HepG2 (cell line): ENCODE measurements around the gene AAMP. TPM values are rescaled to one million over a fixed set of nuclear protein-coding genes. Genes with fewer than 3 reads are reported as not detected.

Experiments
- ATAC-seq: fragments of 200-7000 bp; cut with Tn5 transposase; 3 replicates; pipeline ENCODE4 v1.9.1; 2020; ENCODE audit warnings: mild to moderate bottlenecking, moderate library complexity
- BruUV-seq: library from RNA; stranded (reverse); fragments of 400-500 nt; replicated peaks from 2 replicates; lab custom pipeline; 2021; lab: Mats Ljungman, UMichigan
- CTCF ChIA-PET: fragments of 300-600 bp; formaldehyde crosslinking; extraction: SDS; loops from one replicate; lab custom pipeline; 2021; ENCODE audit warnings: low total read pairs, inconsistent platforms, low intra/inter-chr PET ratio; lab: Yijun Ruan, JAX
- POLR2A ChIA-PET: fragments of 350-600 bp; sonication (Branson Sonifier 250); formaldehyde crosslinking; loops from one replicate; lab custom pipeline; 2020; ENCODE audit warnings: antibody characterized with exemption, inconsistent platforms; lab: Yijun Ruan, JAX
- DNase-seq: peaks from one replicate; pipeline ENCODE4 v3.0.0-alpha.2; 2015; ENCODE audit warnings: low spot score
- FAIRE-seq: peaks from 3 replicates; lab custom pipeline; 2011; peaks lifted over from hg19 to GRCh38; lab: Jason Lieb, UNC
- H2AFZ ChIP-seq: one replicate; pipeline ENCODE4 v1.6.1; 2011; ENCODE audit warnings: low read length, inconsistent platforms
- H3K27ac ChIP-seq: fragments of 300-600 bp; 3 replicates; pipeline ENCODE4 v1.8.0; 2011; ENCODE audit warnings: mixed run types, mild to moderate bottlenecking, mixed read lengths, low read length, inconsistent platforms; ENCODE audit not compliant: insufficient read depth; ENCODE audit errors: extremely low read length
- H3K27me3 ChIP-seq, 2 experiments: fragments of 200-600 bp in 1 of 2; 2 replicates in 1 of 2; 3 replicates in 1 of 2; pipeline versions ENCODE4 v1.6.0 to v1.8.0; 2011; ENCODE audit warnings: low read length in 2 of 2, mild to moderate bottlenecking in 2 of 2, moderate library complexity in 2 of 2, inconsistent platforms in 1 of 2; ENCODE audit not compliant: insufficient read depth in 2 of 2, control insufficient read depth in 1 of 2
- H3K36me3 ChIP-seq, 2 experiments: fragments of 200-600 bp in 1 of 2; replicated peaks in 1 of 2; 2 replicates in 1 of 2; 3 replicates in 1 of 2; pipeline versions ENCODE4 v1.5.1 to v1.8.0; 2011; ENCODE audit warnings: low read length in 2 of 2, inconsistent platforms in 1 of 2; ENCODE audit not compliant: insufficient read depth in 2 of 2, control insufficient read depth in 1 of 2
- H3K4me1 ChIP-seq: 2 replicates; pipeline ENCODE4 v1.5.1; 2012; ENCODE audit warnings: low read length, inconsistent platforms; ENCODE audit not compliant: insufficient read depth
- H3K4me2 ChIP-seq: 2 replicates; pipeline ENCODE4 v1.6.0; 2011; ENCODE audit warnings: low read depth, low read length, inconsistent platforms
- H3K4me3 ChIP-seq, 3 experiments: fragments of 200-600 bp in 1 of 3; sonication (generic), shearing (Covaris generic) in 1 of 3; replicated peaks in 1 of 3; 2 replicates each; pipeline ENCODE4 v1.5.1; 2011 to 2016; ENCODE audit warnings: low read length in 3 of 3, inconsistent platforms in 2 of 3, low read depth in 2 of 3, mild to moderate bottlenecking in 2 of 3, control low read depth in 1 of 3, mixed read lengths in 1 of 3; ENCODE audit not compliant: insufficient read depth in 1 of 3
- H3K79me2 ChIP-seq: one replicate; pipeline ENCODE4 v1.6.1; 2011; ENCODE audit warnings: low read length, inconsistent platforms; ENCODE audit not compliant: insufficient read depth
- H3K9ac ChIP-seq: 2 replicates; pipeline ENCODE4 v1.6.0; 2011; ENCODE audit warnings: mild to moderate bottlenecking, low read depth, low read length, inconsistent platforms; ENCODE audit not compliant: insufficient read depth
- H3K9me3 ChIP-seq: 2 replicates; pipeline ENCODE4 v1.5.1; 2012; ENCODE audit warnings: mild to moderate bottlenecking, low read length
- H4K20me1 ChIP-seq: 2 replicates; pipeline ENCODE4 v1.6.0; 2011; ENCODE audit warnings: inconsistent platforms, mild to moderate bottlenecking, low read length, moderate library complexity; ENCODE audit not compliant: insufficient read depth
- GTF3A ChIP-seq: sonication (generic); formaldehyde crosslinking; conservative IDR thresholded peaks from 2 replicates; pipeline ENCODE4 v1.4.0; 2020; ENCODE audit warnings: mild to moderate bottlenecking, missing genetic modification reagents
- HNRNPK ChIP-seq: fragments of 200-400 bp; formaldehyde crosslinking; IDR thresholded peaks from 2 replicates; pipeline ENCODE4 v1.6.1; 2018; ENCODE audit warnings: low read length, low read depth, moderate library complexity, mild to moderate bottlenecking; ENCODE audit not compliant: poor library complexity, severe bottlenecking
- KLF16 ChIP-seq, 2 experiments: sonication (generic) in 1 of 2; formaldehyde crosslinking in 1 of 2; IDR thresholded peaks; 2 replicates each; pipeline versions ENCODE4 v1.6.1 to v1.8.0; 2016 to 2023; ENCODE audit warnings: missing genetic modification reagents in 2 of 2, missing compliant biosample characterization in 1 of 2
- POLR2AphosphoS2 ChIP-seq: IDR thresholded peaks from 2 replicates; pipeline ENCODE4 v1.6.1; 2011; ENCODE audit warnings: low read depth, low read length, improper control_type of control experiment
- ZNF629 ChIP-seq: sonication (generic); formaldehyde crosslinking; conservative IDR thresholded peaks from 2 replicates; pipeline ENCODE4 v1.5.0; 2020; ENCODE audit warnings: missing genetic modification reagents
- WGBS: methylation state at CpG from one replicate; pipeline ENCODE4 v1.1.6; 2017; ENCODE audit warnings: low lambda C conversion rate; 5-methylcytosine and 5-hydroxymethylcytosine counted together
- in situ Hi-C: cut with HindIII; loops from 2 replicates; pipeline ENCODE4 v1.10.0; 2017; ENCODE audit warnings: low pct_unique_long_range_greater_than_20kb; ENCODE audit not compliant: extremely low pct_ligation_motif_present
- intact Hi-C: fragments of 100-400 bp; cut with micrococcal nuclease; formaldehyde crosslinking; loops from one replicate; pipeline ENCODE4 v1.10.0; 2022; ENCODE audit not compliant: unreplicated experiment
- polyA plus RNA-seq, 8 experiments: library from polyadenylated mRNA; depleted of rRNA in 3 of 8; stranded (reverse) in 7 of 8; unstranded in 1 of 8; fragments of >200 nt; fragmentation: Illumina TruSeq in 4 of 8; extraction: Trizol in 4 of 8; gene quantifications; 2 replicates each; pipeline versions ENCODE4 v1.2.1 to v1.2.3, GENCODE V29; 2011 to 2016; ENCODE audit warnings: low read depth in 4 of 8, missing spikeins in 1 of 8, mixed read lengths in 1 of 8; ENCODE audit not compliant: insufficient read depth in 1 of 8
- total RNA-seq, 5 experiments: library from RNA; depleted of rRNA; stranded (reverse); fragments of >200 nt; fragmentation: Illumina TruSeq; extraction: Trizol; gene quantifications; 2 replicates each; pipeline ENCODE4 v1.2.3, GENCODE V29; 2016; ENCODE audit warnings: low read depth in 1 of 5
- TF ChIP-seq, protein P1 (sequence below): sonication (generic); formaldehyde crosslinking; IDR thresholded peaks from 2 replicates; pipeline ENCODE4 v1.5.0; 2020; ENCODE audit warnings: mild to moderate bottlenecking, missing genetic modification reagents
- TF ChIP-seq, protein P2 (sequence below), 2 experiments: sonication (generic) in 1 of 2; formaldehyde crosslinking in 1 of 2; IDR thresholded peaks; 2 replicates each; pipeline versions ENCODE4 v1.4.0 to v1.6.1; 2016 to 2020; ENCODE audit warnings: borderline replicate concordance in 1 of 2, low read depth in 1 of 2, mild to moderate bottlenecking in 1 of 2, missing genetic modification reagents in 1 of 2
- TF ChIP-seq, protein P3 (sequence below): sonication (generic); formaldehyde crosslinking; IDR thresholded peaks from 2 replicates; pipeline ENCODE4 v1.5.0; 2020; ENCODE audit warnings: missing genetic modification reagents
- TF ChIP-seq, protein P4 (sequence below): sonication (generic); formaldehyde crosslinking; IDR thresholded peaks from 2 replicates; pipeline ENCODE4 v1.4.0; 2020; ENCODE audit warnings: low read depth, mild to moderate bottlenecking, missing genetic modification reagents

AAMP gene
- total and polyA plus RNA-seq, 2 of the 13 experiments (the other 11 are each of a cell fraction or from before 2014, with no cell fraction given), result 110 to 186 TPM

DNA sequence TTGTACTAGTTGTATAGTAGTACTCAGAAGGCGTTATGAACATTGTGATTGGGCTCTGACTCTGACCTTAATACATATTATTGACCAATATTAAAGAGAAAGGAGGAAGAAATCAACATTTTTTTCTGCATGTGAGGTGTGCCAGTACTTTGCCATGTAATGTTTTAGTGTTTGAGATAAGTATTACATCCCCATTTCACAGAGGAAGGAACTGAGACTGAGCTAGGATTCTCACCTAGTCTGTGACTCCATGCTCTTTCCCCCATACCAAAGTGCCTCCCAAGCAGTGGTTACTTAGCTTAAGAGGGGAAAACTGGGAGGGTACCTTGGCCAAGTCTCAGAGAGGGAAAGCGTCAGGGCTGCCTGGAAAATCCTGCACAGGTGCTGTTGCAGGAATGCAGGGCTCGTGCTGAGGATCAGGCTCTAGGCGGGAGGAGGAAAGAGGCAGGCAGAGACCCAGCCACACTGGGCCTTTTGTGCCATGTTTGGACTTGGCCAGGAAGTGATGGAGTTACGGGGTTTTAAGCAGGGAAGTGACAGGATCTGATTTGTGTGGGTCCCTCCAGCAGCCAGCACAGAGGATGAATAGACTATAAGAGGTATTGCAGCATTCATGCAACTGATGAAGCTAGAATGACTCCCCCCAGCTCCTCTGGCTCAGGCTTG is 2.1 kb upstream of the AAMP start:
- peak overlapping the region; percentile 5 for H3K27ac ChIP-seq
- in situ Hi-C loops, result loop anchor here (5.0 to 10.0 kb wide), 2 partner anchors 193 to 375 kb away; no protein-coding TSS in a partner anchor
- POLR2A ChIA-PET, result interaction anchor here (0.5 to 7.5 kb wide), 5 partner anchors 13 to 175 kb away, joined by 3 to 121 read pairs (median 10); partner anchors contain the start of genes CATIP and TMBIM1
- H3K4me1 ChIP-seq, result peaks cover 40% of the 10 kb centered on the region
- intact Hi-C loops, result loop anchor here (1.0 to 5.0 kb wide), 7 partner anchors 12 to 244 kb away; partner anchors contain the start of genes ARPC2 and CATIP
- H3K9me3 ChIP-seq, result no peaks in the 10 kb centered on the region
- FAIRE-seq (no peak), DNase-seq (no peak), ATAC-seq (no peak)
- peak overlapping the region; percentile 99 for H3K4me2 ChIP-seq
- H2AFZ ChIP-seq, result no peak overlapping the region
- no TSS peak for BruUV-seq
- no peaks in the 10 kb centered on the region; a peak in 1 of 5 replicates for H3K27me3 ChIP-seq
- H4K20me1 ChIP-seq, result no peaks in the 10 kb centered on the region; the same call in 1 of the 2 replicates
- peaks cover 21% of the 10 kb centered on the region for H3K79me2 ChIP-seq
- WGBS, result 88% methylated on average over 5 of the region's 5 CpGs
- CTCF ChIA-PET, result interaction anchor here (0.8 to 2.0 kb wide), 9 partner anchors 15 to 194 kb away, joined by 3 to 13 read pairs (median 7); partner anchors contain the start of genes CATIP and TMBIM1
- H3K36me3 ChIP-seq, result peaks cover 27 to 43% of the 10 kb centered on the region in 2 experiments
- peak overlapping the region; percentile 84; the same call in 1 of the 2 replicates for H3K9ac ChIP-seq
- H3K4me3 ChIP-seq, result peak overlapping the region in 2 of 3 experiments; percentile 91 to 96; a peak in 2 of 6 replicates
- TF ChIP-seq KLF16 (CRISPR knock-in tag; IDR thresholded peaks at IDR 0.05), result 0 out of 4 replicates have a peak, but pooled peaks of 1 of the 2 experiments have one; percentile 1
- TF ChIP-seq, protein P1, sequence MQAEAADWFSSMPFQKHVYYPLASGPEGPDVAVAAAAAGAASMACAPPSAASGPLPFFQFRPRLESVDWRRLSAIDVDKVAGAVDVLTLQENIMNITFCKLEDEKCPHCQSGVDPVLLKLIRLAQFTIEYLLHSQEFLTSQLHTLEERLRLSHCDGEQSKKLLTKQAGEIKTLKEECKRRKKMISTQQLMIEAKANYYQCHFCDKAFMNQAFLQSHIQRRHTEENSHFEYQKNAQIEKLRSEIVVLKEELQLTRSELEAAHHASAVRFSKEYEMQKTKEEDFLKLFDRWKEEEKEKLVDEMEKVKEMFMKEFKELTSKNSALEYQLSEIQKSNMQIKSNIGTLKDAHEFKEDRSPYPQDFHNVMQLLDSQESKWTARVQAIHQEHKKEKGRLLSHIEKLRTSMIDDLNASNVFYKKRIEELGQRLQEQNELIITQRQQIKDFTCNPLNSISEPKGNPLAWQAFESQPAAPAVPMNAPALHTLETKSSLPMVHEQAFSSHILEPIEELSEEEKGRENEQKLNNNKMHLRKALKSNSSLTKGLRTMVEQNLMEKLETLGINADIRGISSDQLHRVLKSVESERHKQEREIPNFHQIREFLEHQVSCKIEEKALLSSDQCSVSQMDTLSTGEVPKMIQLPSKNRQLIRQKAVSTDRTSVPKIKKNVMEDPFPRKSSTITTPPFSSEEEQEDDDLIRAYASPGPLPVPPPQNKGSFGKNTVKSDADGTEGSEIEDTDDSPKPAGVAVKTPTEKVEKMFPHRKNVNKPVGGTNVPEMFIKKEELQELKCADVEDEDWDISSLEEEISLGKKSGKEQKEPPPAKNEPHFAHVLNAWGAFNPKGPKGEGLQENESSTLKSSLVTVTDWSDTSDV (CRISPR knock-in tag), result 0 out of 2 replicates have a peak, but pooled peaks have one; percentile 12
- TF ChIP-seq, protein P2, sequence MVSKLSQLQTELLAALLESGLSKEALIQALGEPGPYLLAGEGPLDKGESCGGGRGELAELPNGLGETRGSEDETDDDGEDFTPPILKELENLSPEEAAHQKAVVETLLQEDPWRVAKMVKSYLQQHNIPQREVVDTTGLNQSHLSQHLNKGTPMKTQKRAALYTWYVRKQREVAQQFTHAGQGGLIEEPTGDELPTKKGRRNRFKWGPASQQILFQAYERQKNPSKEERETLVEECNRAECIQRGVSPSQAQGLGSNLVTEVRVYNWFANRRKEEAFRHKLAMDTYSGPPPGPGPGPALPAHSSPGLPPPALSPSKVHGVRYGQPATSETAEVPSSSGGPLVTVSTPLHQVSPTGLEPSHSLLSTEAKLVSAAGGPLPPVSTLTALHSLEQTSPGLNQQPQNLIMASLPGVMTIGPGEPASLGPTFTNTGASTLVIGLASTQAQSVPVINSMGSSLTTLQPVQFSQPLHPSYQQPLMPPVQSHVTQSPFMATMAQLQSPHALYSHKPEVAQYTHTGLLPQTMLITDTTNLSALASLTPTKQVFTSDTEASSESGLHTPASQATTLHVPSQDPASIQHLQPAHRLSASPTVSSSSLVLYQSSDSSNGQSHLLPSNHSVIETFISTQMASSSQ (IDR thresholded peaks at IDR 0.05; ENCODE audit: low read depth), result no peak
- TF ChIP-seq, protein P2 (CRISPR knock-in tag; IDR thresholded peaks at IDR 0.05; ENCODE audit: borderline replicate concordance), result peak; percentile 55; the same call in 1 of the 2 replicates
- TF ChIP-seq, protein P3, sequence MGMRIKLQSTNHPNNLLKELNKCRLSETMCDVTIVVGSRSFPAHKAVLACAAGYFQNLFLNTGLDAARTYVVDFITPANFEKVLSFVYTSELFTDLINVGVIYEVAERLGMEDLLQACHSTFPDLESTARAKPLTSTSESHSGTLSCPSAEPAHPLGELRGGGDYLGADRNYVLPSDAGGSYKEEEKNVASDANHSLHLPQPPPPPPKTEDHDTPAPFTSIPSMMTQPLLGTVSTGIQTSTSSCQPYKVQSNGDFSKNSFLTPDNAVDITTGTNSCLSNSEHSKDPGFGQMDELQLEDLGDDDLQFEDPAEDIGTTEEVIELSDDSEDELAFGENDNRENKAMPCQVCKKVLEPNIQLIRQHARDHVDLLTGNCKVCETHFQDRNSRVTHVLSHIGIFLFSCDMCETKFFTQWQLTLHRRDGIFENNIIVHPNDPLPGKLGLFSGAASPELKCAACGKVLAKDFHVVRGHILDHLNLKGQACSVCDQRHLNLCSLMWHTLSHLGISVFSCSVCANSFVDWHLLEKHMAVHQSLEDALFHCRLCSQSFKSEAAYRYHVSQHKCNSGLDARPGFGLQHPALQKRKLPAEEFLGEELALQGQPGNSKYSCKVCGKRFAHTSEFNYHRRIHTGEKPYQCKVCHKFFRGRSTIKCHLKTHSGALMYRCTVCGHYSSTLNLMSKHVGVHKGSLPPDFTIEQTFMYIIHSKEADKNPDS (CRISPR knock-in tag), result 0 out of 2 replicates have a peak, but pooled peaks have one; percentile 26
- TF ChIP-seq ZNF629 (CRISPR knock-in tag), result peak; percentile 62; the same call in 1 of the 2 replicates
- 0 out of 2 replicates have a peak, but pooled peaks have one; percentile 23 for TF ChIP-seq POLR2AphosphoS2
- TF ChIP-seq, protein P4, sequence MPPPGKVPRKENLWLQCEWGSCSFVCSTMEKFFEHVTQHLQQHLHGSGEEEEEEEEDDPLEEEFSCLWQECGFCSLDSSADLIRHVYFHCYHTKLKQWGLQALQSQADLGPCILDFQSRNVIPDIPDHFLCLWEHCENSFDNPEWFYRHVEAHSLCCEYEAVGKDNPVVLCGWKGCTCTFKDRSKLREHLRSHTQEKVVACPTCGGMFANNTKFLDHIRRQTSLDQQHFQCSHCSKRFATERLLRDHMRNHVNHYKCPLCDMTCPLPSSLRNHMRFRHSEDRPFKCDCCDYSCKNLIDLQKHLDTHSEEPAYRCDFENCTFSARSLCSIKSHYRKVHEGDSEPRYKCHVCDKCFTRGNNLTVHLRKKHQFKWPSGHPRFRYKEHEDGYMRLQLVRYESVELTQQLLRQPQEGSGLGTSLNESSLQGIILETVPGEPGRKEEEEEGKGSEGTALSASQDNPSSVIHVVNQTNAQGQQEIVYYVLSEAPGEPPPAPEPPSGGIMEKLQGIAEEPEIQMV (CRISPR knock-in tag), result 0 out of 2 replicates have a peak, but pooled peaks have one; percentile 42
- 0 out of 2 replicates have a peak, but pooled peaks have one; percentile 26 for TF ChIP-seq GTF3A (CRISPR knock-in tag)
- TF ChIP-seq HNRNPK, result no peak
